HCT116 (cell line): Measurements from ENCODE around the gene LCOR. TPM values are rescaled to one million over a fixed set of nuclear protein-coding genes. Genes with fewer than 3 reads are reported as not detected.

Experiments
- ATAC-seq: fragments of 200-7000 bp; cut with Tn5 transposase; 2 replicates; pipeline ENCODE4 v1.9.1; 2020; ENCODE audit warnings: mild to moderate bottlenecking, moderate library complexity
- BruUV-seq: library from RNA; stranded (reverse); fragments of 400-500 nt; replicated peaks from 2 replicates; lab custom pipeline; 2021; lab: Mats Ljungman, UMichigan
- CTCF ChIA-PET: fragments of 300-600 bp; sonication (Branson Sonifier 250); formaldehyde crosslinking; loops from one replicate; lab custom pipeline; 2021; ENCODE audit warnings: antibody characterized with exemption; lab: Charles Lee
- POLR2A ChIA-PET: fragments of 300-600, 350-600 bp; sonication (Branson Sonifier 250); formaldehyde crosslinking; loops from one replicate; lab custom pipeline; 2021; ENCODE audit warnings: antibody characterized with exemption; lab: Charles Lee
- RAD21 ChIA-PET, 2 experiments: fragments of 300-600 bp; sonication (Branson Sonifier 250); formaldehyde crosslinking; loops; one replicate each; lab custom pipeline; 2023; ENCODE audit warnings: low total read pairs in 2 of 2; ENCODE audit not compliant: uncharacterized antibody in 2 of 2, unreplicated experiment in 2 of 2, low non-redundant PET in 1 of 2; lab: Charles Lee
- DNase-seq: peaks from one replicate; pipeline ENCODE4 v3.0.0-alpha.2; 2010; ENCODE audit warnings: low read depth, low spot score
- H2AFZ ChIP-seq: fragments of 200-600 bp; shearing (Covaris generic), sonication (generic); 2 replicates; pipeline ENCODE4 v1.6.1; 2017; ENCODE audit warnings: low read depth, mixed run types, mixed read lengths, antibody characterized with exemption, low read length; ENCODE audit not compliant: poor library complexity, severe bottlenecking
- H3K27ac ChIP-seq: 2 replicates; pipeline ENCODE4 v1.5.1; 2012; ENCODE audit warnings: low read depth, low read length
- H3K27me3 ChIP-seq: fragments of 200-600 bp; sonication (generic); 2 replicates; pipeline ENCODE4 v1.6.1; 2016; ENCODE audit warnings: mixed run types, low read length, mixed read lengths; ENCODE audit not compliant: insufficient read depth
- H3K36me3 ChIP-seq, 2 experiments: fragments of 200-500 bp in 1 of 2; fragments of 200-600 bp in 1 of 2; sonication (Bioruptor generic) in 1 of 2; sonication (generic) in 1 of 2; 2 replicates each; pipeline versions ENCODE4 v1.5.1 to v1.6.1; 2014 to 2016; ENCODE audit warnings: low read length in 2 of 2, inconsistent platforms in 1 of 2, mixed read lengths in 1 of 2, mixed run types in 1 of 2; ENCODE audit not compliant: insufficient read depth in 2 of 2, control insufficient read depth in 1 of 2
- H3K4me1 ChIP-seq, 2 experiments: fragments of 200-600 bp in 1 of 2; sonication (generic) in 1 of 2; 2 replicates each; pipeline versions ENCODE4 v1.5.1 to v1.6.1; 2012 to 2017; ENCODE audit warnings: low read length in 2 of 2, inconsistent platforms in 1 of 2, mild to moderate bottlenecking in 1 of 2, mixed read lengths in 1 of 2, mixed run types in 1 of 2, moderate library complexity in 1 of 2; ENCODE audit not compliant: insufficient read depth in 2 of 2, control insufficient read depth in 1 of 2
- H3K4me2 ChIP-seq: fragments of 200-600 bp; sonication (generic); 2 replicates; pipeline ENCODE4 v1.6.1; 2017; ENCODE audit warnings: mixed run types, low read length, mixed read lengths
- H3K4me3 ChIP-seq, 2 experiments: fragments of 200-600 bp in 1 of 2; sonication (generic) in 1 of 2; replicated peaks in 1 of 2; 2 replicates each; pipeline ENCODE4 v1.5.1; 2011 to 2016; ENCODE audit warnings: low read length in 2 of 2, control low read depth in 1 of 2, low read depth in 1 of 2, mild to moderate bottlenecking in 1 of 2, mixed read lengths in 1 of 2, mixed run types in 1 of 2
- H3K79me2 ChIP-seq: fragments of 200-600 bp; sonication (generic); 2 replicates; pipeline ENCODE4 v1.6.1; 2017; ENCODE audit warnings: mild to moderate bottlenecking, mixed run types, low read length, moderate library complexity, mixed read lengths; ENCODE audit not compliant: insufficient read depth
- H3K9ac ChIP-seq: fragments of 200-600 bp; sonication (generic); 2 replicates; pipeline ENCODE4 v1.6.1; 2016; ENCODE audit warnings: low read length, mixed read lengths
- H3K9me2 ChIP-seq: fragments of 200-600 bp; sonication (generic), shearing (Covaris generic); 2 replicates; pipeline ENCODE4 v1.6.1; 2017; ENCODE audit warnings: mixed run types, mild to moderate bottlenecking, moderate library complexity; ENCODE audit not compliant: insufficient read depth
- H3K9me3 ChIP-seq, 2 experiments: fragments of 200-500 bp in 1 of 2; fragments of 200-600 bp in 1 of 2; sonication (Bioruptor generic) in 1 of 2; sonication (generic) in 1 of 2; 2 replicates each; pipeline ENCODE4 v1.6.1; 2014 to 2017; ENCODE audit warnings: low read length in 2 of 2, mixed read lengths in 2 of 2, inconsistent platforms in 1 of 2, low read depth in 1 of 2, mild to moderate bottlenecking in 1 of 2, mixed run types in 1 of 2, moderate library complexity in 1 of 2; ENCODE audit not compliant: control insufficient read depth in 1 of 2, insufficient read depth in 1 of 2
- H4K20me1 ChIP-seq: fragments of 200-600 bp; sonication (generic), shearing (Covaris generic); 2 replicates; pipeline ENCODE4 v1.6.1; 2017; ENCODE audit warnings: mixed run types, mild to moderate bottlenecking, moderate library complexity; ENCODE audit not compliant: insufficient read depth
- ATF3 ChIP-seq: IDR thresholded peaks from 2 replicates; pipeline ENCODE4 v1.6.1; 2012
- CBX3 ChIP-seq: IDR thresholded peaks from 2 replicates; pipeline ENCODE4 v1.6.1; 2012; ENCODE audit warnings: low read depth
- CEBPB ChIP-seq: IDR thresholded peaks from 2 replicates; pipeline ENCODE4 v1.6.1; 2012; ENCODE audit warnings: low read depth
- CTCF ChIP-seq, 3 experiments: fragments of 200-600 bp in 1 of 3; sonication (generic) in 1 of 3; IDR thresholded peaks in 2 of 3; conservative IDR thresholded peaks in 1 of 3; 2 replicates each; pipeline ENCODE4 v1.5.1; 2012 to 2017; ENCODE audit warnings: low read depth in 2 of 3, low read length in 2 of 3, antibody characterized with exemption in 1 of 3, borderline replicate concordance in 1 of 3, control low read depth in 1 of 3, mild to moderate bottlenecking in 1 of 3, mixed read lengths in 1 of 3, mixed run types in 1 of 3, moderate library complexity in 1 of 3; ENCODE audit not compliant: insufficient read depth in 1 of 3
- EGR1 ChIP-seq: IDR thresholded peaks from 2 replicates; pipeline ENCODE4 v1.6.1; 2012; ENCODE audit warnings: low read depth
- ELF1 ChIP-seq: IDR thresholded peaks from 2 replicates; pipeline ENCODE4 v1.6.1; 2012; ENCODE audit warnings: low read depth, borderline replicate concordance
- EZH2phosphoT487 ChIP-seq: fragments of 200-600 bp; IDR thresholded peaks from 2 replicates; pipeline ENCODE4 v1.6.1; 2018; ENCODE audit warnings: antibody characterized with exemption, borderline replicate concordance
- FOSL1 ChIP-seq: IDR thresholded peaks from 2 replicates; pipeline ENCODE4 v1.6.1; 2012; ENCODE audit warnings: low read depth
- MAX ChIP-seq: IDR thresholded peaks from 2 replicates; pipeline ENCODE4 v1.6.1; 2012
- POLR2A ChIP-seq: IDR thresholded peaks from 2 replicates; pipeline ENCODE4 v1.7.0; 2011; ENCODE audit warnings: borderline replicate concordance; ENCODE audit not compliant: insufficient read depth, insufficient read length; ENCODE audit errors: extremely low read depth
- RAD21 ChIP-seq: IDR thresholded peaks from 2 replicates; pipeline ENCODE4 v1.6.1; 2012; ENCODE audit warnings: low read depth, mild to moderate bottlenecking
- SRF ChIP-seq: IDR thresholded peaks from 2 replicates; pipeline ENCODE4 v1.6.1; 2012; ENCODE audit warnings: low read depth
- YY1 ChIP-seq: IDR thresholded peaks from 2 replicates; pipeline ENCODE4 v1.6.1; 2011; ENCODE audit warnings: low read length, low read depth, moderate library complexity, mild to moderate bottlenecking; ENCODE audit not compliant: insufficient replicate concordance; ENCODE audit errors: extremely low read depth
- ZBTB33 ChIP-seq: IDR thresholded peaks from 2 replicates; pipeline ENCODE4 v1.6.1; 2011; ENCODE audit warnings: mild to moderate bottlenecking, low read length, moderate library complexity; ENCODE audit not compliant: insufficient replicate concordance; ENCODE audit errors: extremely low read depth
- ZFX ChIP-seq: fragments of 450-650 bp; IDR thresholded peaks from 2 replicates; pipeline ENCODE4 v1.6.1; 2017
- intact Hi-C: fragments of 100-400 bp; cut with micrococcal nuclease; formaldehyde crosslinking; loops from 2 replicates; pipeline ENCODE4 v1.10.0; 2022
- total RNA-seq: library from RNA; stranded (reverse); gene quantifications from one replicate; pipeline ENCODE4 v1.2.1, GENCODE V29; 2021; ENCODE audit not compliant: unreplicated experiment

Gene LCOR
- total RNA-seq, 1 experiment from 2014 or later: 59.9 TPM

GRCh38 chr10:97005349-97005748, 173.3 kb downstream of the LCOR start:
- no peak for ATAC-seq
- no peak for DNase-seq

More at GRCh38 chr10:97005349-97005748, 173.3 kb downstream of the LCOR start:
- BruUV-seq: no TSS peak
- TF ChIP-seq CTCF (IDR thresholded peaks at IDR 0.05 in 2 of 3, conservative IDR thresholded peaks at IDR 0.05 in 1 of 3; ENCODE audit: borderline replicate concordance in 1 of 3, insufficient read depth in 1 of 3, low read depth in 2 of 3, low read length in 2 of 3) (no peak), ZBTB33 (no peak), SRF (no peak), ELF1 (no peak), CEBPB (no peak), POLR2A (no peak), MAX (no peak), ZFX (no peak), CBX3 (no peak), EGR1 (no peak), YY1 (no peak), EZH2phosphoT487 (no peak), ATF3 (no peak), FOSL1 (no peak), RAD21 (no peak)
- intact Hi-C loops: no loop called here
- H3K9me2 ChIP-seq: no peaks in the 10 kb centered on the region
- no peak overlapping the region for H3K4me2 ChIP-seq
- no peak overlapping the region for H2AFZ ChIP-seq
- no peak overlapping the region for H3K9ac ChIP-seq
- RAD21 ChIA-PET: no interaction called here
- POLR2A ChIA-PET: no interaction called here
- no peak overlapping the region for H3K27ac ChIP-seq
- H3K79me2 ChIP-seq: no peaks in the 10 kb centered on the region
- H3K4me3 ChIP-seq: no peak overlapping the region
- H3K9me3 ChIP-seq: peaks cover 6 to 12% of the 10 kb centered on the region in 2 experiments; a peak in 2 of 4 replicates
- H4K20me1 ChIP-seq: no peaks in the 10 kb centered on the region
- CTCF ChIA-PET: no interaction called here
- no peaks in the 10 kb centered on the region for H3K36me3 ChIP-seq
- H3K27me3 ChIP-seq: no peaks in the 10 kb centered on the region
- H3K4me1 ChIP-seq: no peaks in the 10 kb centered on the region
